Brain pericyte (primary cell): ENCODE data around the gene ANKRD31.
"Not testable (repeated sequence)": the region's sequence is repeated elsewhere in the genome, so short reads cannot be mapped to it uniquely, and the experiment has no call there.

ENCODE experiments used
- DNase-seq: peaks from one replicate; pipeline ENCODE4 v3.0.0-alpha.2; 2012; ENCODE audit warnings: low read depth, low spot score

The ANKRD31 gene

GRCh38 chr5:75142566-75143136 lies 94.0 kb downstream of the ANKRD31 start:
- DNase-seq = no peak

DNA sequence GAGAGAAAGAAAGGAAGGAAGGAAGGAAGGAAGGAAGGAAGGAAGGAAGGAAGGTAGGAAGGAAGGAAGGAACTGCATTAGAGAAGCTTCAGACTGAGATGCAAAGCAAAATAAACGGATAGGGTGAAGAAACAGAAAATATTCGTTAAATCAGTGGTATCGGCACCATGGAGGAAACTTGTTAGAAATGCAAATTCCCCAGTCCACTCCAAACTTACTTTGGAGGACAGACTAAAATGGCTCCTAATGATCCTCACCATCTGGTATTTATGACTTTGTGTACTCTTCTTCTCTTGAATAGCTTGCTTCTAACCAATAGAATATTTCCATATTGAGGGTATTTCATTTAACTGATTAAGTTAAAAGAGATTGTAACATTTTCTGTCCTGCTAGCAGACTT lies 96.4 kb downstream of the ANKRD31 start:
- DNase-seq = no peak

DNA sequence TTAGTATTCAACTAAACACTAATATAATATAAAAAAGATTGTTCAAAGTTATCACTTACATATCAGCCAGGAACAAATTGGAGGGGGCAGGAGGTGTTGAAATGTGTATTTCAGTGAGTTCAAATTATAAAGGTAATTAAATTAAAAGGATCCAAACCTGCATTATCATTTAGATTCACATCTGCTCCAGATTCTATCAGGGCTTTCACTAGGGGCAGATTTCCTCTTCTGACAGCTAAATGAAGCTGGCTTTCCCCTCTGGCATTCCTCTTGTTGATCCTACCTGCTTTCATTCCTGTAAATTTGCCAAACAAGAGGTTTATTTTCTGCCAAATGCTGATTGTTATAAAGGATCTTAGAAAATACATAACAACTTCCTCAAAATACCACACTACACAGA lies 98.0 kb downstream of the ANKRD31 start:
- no peak for DNase-seq

GRCh38 chr5:75130818-75131349 lies 105.8 kb downstream of the ANKRD31 start:
- DNase-seq = no peak

DNA sequence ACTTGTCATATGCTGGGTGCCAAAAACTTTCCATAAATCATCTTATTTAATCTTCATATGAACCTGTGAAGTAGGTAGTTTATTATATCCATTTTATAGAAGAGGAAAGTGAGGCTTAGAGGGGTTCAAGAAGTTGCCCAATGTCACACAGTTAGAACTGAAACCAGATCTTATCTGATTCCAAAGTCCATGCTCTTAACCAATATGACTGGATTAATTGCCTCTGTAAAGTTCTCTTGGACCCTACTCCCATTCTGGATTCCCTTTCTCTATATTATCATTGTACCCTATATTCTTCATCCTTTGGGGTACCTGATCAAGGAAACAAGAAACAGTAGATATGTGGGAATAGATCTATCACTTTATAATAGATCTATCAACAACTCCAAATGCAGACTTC lies 119.8 kb downstream of the ANKRD31 start:
- no peak for DNase-seq

- not testable (repeated sequence) for DNase-seq
Observed at GRCh38 chr5:75114311-75114710, 122.4 kb downstream of the ANKRD31 start.

- no peak for DNase-seq
Observed at GRCh38 chr5:75113354-75114113, 123.1 kb downstream of the ANKRD31 start.

DNA sequence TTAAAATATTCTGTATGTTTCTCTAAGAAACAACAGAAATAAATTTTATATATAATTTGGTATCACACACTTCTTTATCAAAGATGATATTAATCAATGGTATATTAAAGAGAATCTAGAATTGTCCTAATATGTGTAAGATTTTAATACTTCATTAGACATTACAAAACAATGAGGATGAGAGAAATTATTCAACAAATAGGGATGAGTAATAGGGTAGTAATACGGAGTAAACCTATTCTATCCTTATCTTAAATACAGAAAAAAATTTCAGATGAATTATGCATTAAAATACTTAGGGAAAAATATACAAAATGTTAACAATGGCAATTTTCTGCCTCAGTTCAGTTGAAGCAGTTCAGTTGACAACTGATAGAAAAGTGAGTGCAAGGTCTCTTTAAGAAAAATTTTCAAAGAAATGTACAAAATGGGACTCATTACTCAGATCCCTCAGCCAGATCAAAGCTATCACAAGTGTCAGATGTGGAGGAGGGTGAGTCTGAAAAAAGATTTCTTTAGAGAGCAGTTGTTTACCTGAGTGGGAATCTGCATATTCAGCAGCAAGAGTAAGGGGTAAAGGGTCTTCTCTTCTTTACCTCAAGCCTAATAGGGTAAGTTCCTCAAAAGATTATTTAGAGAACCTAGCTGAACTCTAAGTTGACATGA lies 127.6 kb downstream of the ANKRD31 start:
- DNase-seq = no peak

DNA sequence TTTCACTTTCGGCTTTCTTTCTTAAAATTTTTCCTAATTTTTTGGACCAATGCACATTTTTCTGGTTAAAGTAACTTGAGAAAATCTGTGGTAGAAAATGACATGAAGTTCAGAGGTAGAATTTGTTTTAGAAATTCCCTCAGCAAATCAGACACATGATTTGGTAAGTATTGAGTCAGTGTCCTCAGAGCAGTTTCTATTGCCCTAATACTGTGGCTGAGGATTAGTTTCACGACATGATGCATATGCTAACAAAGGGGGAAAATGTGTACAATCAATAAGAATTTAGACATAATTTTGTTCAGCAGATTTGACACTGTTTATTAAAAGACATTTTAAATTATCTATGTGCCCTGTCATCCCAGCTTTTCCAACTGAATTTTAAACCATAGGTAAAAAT lies 128.2 kb downstream of the ANKRD31 start:
- no peak for DNase-seq

- not testable (repeated sequence) for DNase-seq
Observed at GRCh38 chr5:75095956-75096355, 140.7 kb downstream of the ANKRD31 start.

DNA sequence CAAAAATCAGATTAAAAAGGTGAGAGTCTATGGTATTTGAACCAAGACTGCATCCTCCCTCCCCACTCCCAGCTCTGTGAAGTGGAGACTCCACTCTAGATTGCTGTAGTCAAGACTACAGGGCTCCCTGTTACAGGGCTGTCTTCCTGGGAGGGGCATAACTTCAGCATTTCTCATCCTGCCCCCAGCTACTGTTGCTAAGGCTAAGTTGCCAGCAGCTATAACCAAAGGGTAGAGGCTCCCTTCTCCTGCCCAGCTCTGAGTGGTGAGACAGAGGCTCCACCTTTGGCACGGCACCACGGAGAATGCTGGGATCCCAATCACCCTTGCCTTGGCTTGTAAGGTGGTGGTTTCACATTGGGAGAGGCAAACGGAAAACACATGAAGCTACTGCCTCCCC lies 145.1 kb downstream of the ANKRD31 start:
- no peak for DNase-seq

- no peak for DNase-seq
Observed at GRCh38 chr5:75089662-75090061, 147.0 kb downstream of the ANKRD31 start.

- no peak for DNase-seq
Observed at GRCh38 chr5:75089137-75089536, 147.5 kb downstream of the ANKRD31 start.

DNA sequence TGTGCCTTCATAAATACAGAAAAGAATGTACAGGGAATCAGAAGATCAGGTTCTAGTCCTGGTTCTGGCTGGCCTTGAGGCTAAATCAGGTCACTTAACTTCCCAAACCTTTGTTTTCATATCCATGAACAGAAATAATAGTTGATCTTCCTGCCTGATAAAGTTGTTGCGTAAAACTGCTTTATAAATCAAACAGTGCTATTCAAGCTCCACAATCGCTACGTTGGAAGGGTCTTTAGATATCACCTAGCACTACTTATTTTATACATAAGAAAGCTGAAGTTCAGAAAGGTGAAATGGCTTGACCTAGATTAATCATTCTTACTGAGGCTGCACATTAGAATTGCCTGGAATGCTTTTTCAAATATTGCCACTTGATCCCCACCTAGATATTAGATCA lies 148.0 kb downstream of the ANKRD31 start:
- no peak for DNase-seq

GRCh38 chr5:75081510-75081909 lies 155.2 kb downstream of the ANKRD31 start:
- no peak for DNase-seq

GRCh38 chr5:75079346-75079745 lies 157.3 kb downstream of the ANKRD31 start:
- not testable (repeated sequence) for DNase-seq

DNA sequence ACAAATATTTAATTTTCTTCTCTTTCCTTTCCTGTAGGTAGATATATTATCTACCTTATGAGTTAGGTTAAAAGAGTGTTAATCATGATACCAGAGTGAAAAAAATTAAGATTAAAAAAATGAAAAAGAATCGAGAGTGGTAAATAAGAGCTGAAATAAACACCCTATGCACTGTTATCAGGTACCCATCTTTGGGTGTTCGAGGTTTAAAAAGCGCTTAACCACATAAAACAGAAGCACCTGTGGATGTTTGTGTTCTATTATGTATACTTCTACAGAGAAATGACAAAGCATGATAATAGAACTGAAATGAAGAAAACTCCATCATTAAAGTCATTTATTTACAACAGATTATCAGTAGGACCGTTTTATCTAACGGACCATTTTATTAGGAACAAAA lies 158.7 kb downstream of the ANKRD31 start:
- DNase-seq = no peak

GRCh38 chr5:75072061-75072460 lies 164.6 kb downstream of the ANKRD31 start:
- DNase-seq = no peak

DNA sequence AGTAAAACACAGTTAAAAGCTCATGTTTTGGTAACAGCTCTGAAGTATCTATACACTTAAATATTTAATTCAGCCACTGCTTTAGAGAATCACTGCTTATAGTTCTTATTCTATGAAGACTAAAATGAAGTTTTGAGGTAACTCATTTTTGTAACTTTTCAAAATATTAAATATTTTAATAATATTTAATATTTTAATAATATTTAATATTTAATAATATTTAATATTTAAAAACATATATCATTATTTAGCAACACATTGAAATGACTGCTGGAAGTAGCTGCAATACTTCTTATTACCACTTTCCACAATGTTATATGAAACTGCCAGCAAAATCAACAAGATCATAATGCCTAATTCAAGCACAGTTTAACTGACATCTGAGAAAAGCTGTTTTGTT lies 165.6 kb downstream of the ANKRD31 start:
- no peak for DNase-seq

- no peak for DNase-seq
Observed at GRCh38 chr5:75067434-75067833, 169.2 kb downstream of the ANKRD31 start.

DNA sequence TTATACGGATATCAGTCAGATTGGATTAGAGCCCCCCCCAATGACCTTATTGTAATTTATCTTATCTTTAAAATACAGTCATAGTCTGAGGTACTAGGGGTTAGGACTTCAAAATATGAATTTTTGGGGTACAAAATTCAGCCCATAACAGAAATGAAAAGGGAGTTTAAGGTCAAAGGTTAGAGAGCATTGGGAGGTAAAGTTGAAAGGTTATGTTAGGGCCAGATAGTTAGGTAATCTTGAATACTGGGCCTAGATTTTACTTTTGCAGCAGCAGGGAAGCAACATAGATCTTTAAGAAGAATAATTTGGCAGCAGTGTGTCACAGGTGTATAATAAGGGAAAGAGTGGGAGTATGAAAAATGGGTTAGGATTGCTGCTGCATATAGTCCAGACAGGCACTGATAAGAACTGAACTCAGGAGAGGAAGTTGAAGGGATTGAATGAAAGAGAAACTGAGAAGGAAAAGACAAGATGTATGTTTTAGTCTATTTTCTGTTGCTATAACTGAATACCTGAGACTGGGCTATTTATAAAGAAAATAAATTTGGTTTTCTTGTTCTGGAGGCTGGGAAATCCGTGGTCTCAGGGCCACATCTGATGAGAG lies 173.7 kb downstream of the ANKRD31 start:
- no peak for DNase-seq

- no peak for DNase-seq
Observed at GRCh38 chr5:75059912-75060545, 176.6 kb downstream of the ANKRD31 start.
